GM13977 (cell line): Measurements from ENCODE around the gene IMMP2L.

Experiments
- DNase-seq: peaks from one replicate; pipeline ENCODE4 v3.0.0; 2012; ENCODE audit warnings: low spot score
- CTCF ChIP-seq: IDR thresholded peaks from 2 replicates; pipeline ENCODE4 v1.5.1; 2012; ENCODE audit warnings: mild to moderate bottlenecking, control low read depth; ENCODE audit not compliant: insufficient read depth; ENCODE audit errors: extremely low read depth, missing control alignments
- in situ Hi-C: fragments of 300-500 bp; cut with MboI; formaldehyde crosslinking; loops from one replicate; pipeline ENCODE4 v1.12.0; 2022; ENCODE audit warnings: low sequenced_read_pairs, low pct_unique_long_range_greater_than_20kb, mixed read lengths, inconsistent platforms; ENCODE audit not compliant: unreplicated experiment

The IMMP2L gene

GRCh38 chr7:111146136-111146535, 416.2 kb downstream of the IMMP2L start:
- no peak for DNase-seq
- TF ChIP-seq CTCF = no peak
- in situ Hi-C loops = no loop called here

GRCh38 chr7:111145472-111145871, 416.8 kb downstream of the IMMP2L start:
- no peak for DNase-seq
- in situ Hi-C loops = no loop called here
- no peak for TF ChIP-seq CTCF

GRCh38 chr7:111140091-111140865, 422.0 kb downstream of the IMMP2L start:
- in situ Hi-C loops = no loop called here

GRCh38 chr7:111138586-111138985, 423.7 kb downstream of the IMMP2L start:
- TF ChIP-seq CTCF = no peak
- no peak for DNase-seq
- in situ Hi-C loops = no loop called here

More at GRCh38 chr7:111140091-111140865, 422.0 kb downstream of the IMMP2L start:
- no peak for TF ChIP-seq CTCF
- no peak for DNase-seq

GRCh38 chr7:111138193-111138569, 424.1 kb downstream of the IMMP2L start:
- in situ Hi-C loops = no loop called here
- DNase-seq = peak; percentile 7
- TF ChIP-seq CTCF = no peak

- in situ Hi-C loops = no loop called here
- TF ChIP-seq CTCF = no peak
- DNase-seq = no peak
Observed at GRCh38 chr7:111137296-111138192, 424.7 kb downstream of the IMMP2L start.
